Stimulated activated CD4-positive, alpha-beta T cell treated with anti-CD3 and anti-CD28 coated beads, Interleukin-12 subunit alpha, Interleukin-12 subunit beta, amount 100 ng/mL, for 48 hours (primary cell): Measurements from ENCODE around the gene EXOC7.
"Not testable (repeated sequence)": the region's sequence is repeated elsewhere in the genome, so short reads cannot be mapped to it uniquely, and the experiment has no call there.

Source experiments
- DNase-seq, 3 donors: peaks; one replicate each; pipeline ENCODE4 v3.0.0-alpha.2; 2020; ENCODE audit warnings: low read depth in 2 of 3, low spot score in 1 of 3

The EXOC7 gene

DNA sequence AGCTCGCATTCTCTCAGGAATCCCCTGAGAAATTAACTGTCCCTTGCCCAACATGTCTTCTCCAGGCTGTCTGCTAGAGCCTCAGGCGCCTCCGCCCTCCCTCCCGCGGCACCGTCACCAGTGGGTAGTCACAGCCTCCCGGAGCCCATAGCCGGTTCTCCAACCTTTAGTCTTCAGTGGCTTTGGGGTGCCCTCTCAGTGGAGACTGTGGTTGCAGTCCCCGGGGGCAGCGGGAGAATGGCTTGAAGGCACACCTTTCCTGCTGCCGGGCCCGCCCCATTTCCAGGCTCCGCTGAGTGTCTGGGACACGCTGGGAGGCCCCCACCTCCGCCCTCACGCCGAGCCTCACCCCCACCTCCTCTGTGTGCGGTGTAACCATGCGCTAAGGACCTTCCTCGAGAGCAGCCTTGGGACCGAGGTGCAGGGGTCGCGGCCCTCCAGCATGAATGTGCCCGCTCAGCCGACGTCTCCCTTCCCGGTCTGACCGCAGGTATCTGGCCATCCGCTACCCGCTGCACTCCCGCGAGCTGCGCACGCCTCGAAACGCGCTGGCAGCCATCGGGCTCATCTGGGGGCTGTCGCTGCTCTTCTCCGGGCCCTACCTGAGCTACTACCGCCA lies 27.3 kb downstream of the EXOC7 start:
- DNase-seq: no peak

- DNase-seq: no peak
These were observed 28.0 kb downstream of the EXOC7 start for GRCh38 chr17:76075364-76076145.

DNA sequence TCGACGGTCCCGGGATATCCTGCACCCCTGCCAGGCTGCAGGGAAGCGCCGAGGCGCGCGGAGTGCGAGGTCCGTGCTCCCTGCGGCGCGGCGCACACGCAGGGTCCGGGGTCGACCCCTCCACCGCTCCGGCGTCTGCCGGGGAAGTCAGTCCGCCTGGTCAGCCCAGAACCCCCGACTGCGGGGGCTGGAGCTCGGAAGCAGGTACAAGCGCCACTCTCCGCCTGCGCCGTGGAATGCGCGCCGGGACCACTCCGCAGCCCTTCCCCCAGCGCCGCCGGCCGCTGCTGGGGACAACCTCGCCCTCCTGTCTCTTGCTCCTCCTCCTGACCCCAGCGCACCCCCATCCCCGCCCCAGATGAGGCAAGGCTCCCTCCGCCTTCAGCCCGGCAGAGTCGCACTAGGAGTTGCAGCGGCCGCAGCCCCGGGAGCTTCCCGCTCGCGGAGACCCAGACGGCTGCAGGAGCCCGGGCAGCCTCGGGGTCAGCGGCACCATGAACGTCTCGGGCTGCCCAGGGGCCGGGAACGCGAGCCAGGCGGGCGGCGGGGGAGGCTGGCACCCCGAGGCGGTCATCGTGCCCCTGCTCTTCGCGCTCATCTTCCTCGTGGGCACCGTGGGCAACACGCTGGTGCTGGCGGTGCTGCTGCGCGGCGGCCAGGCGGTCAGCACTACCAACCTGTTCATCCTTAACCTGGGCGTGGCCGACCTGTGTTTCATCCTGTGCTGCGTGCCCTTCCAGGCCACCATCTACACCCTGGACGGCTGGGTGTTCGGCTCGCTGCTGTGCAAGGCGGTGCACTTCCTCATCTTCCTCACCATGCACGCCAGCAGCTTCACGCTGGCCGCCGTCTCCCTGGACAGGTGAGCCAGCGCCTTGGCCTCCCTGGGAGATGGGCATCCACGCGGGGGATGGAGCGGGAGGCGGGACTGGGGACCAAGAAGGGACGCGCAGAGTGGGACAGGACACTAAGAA lies 28.9 kb downstream of the EXOC7 start, which contains the start of gene GALR2:
GALR2 (plus strand) TSS at position 392 of the 974 bp plus-strand sequence; CDS start at position 495, 103 bp downstream.
- DNase-seq: no peak

- DNase-seq: peak; percentile 69 to 80 (median 72)
These were observed 31.3 kb downstream of the EXOC7 start, which contains the start of gene SRP68 for GRCh38 chr17:76072148-76072858. SRP68 (minus strand) TSS chr17:76072517; CDS start chr17:76072491, 26 bp downstream.

- peak in 1 of 3 donors; percentile 38 for DNase-seq
These were observed 31.9 kb downstream of the EXOC7 start for GRCh38 chr17:76071531-76072147.

DNA sequence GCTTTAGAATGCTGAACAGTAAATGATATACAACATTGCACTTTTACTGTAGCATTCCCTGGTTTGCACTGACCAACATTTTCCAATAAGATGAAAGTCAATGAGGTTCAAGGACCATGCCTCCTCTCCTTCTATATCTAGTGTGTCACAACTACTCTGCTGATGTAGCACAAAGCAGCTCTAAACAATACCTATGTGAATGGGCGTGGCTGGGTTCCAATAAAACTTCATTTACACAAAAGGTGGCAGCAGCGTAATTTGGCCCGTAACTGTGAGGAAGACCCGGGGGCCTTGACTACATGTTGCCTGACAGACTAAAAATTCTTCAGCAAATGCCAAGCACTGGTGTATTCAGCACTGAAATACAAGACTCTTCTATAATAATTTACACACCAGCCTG lies 37.8 kb downstream of the EXOC7 start:
- no peak for DNase-seq

- peak; percentile 36 to 50 (median 44) for DNase-seq
These were observed 39.6 kb downstream of the EXOC7 start for GRCh38 chr17:76063875-76064546.

- DNase-seq: not testable (repeated sequence)
These were observed 45.3 kb downstream of the EXOC7 start for GRCh38 chr17:76058264-76058663.

GRCh38 chr17:76056882-76057281 lies 46.7 kb downstream of the EXOC7 start:
- DNase-seq: no peak

- no peak for DNase-seq
These were observed 49.5 kb downstream of the EXOC7 start for GRCh38 chr17:76054112-76054476.

- DNase-seq: no peak
These were observed 50.1 kb downstream of the EXOC7 start for GRCh38 chr17:76053246-76054111.

- DNase-seq: no peak
These were observed 52.0 kb downstream of the EXOC7 start for GRCh38 chr17:76051561-76051960.

GRCh38 chr17:76050538-76051467 lies 52.8 kb downstream of the EXOC7 start:
- DNase-seq: no peak

- no peak for DNase-seq
These were observed 53.6 kb downstream of the EXOC7 start for GRCh38 chr17:76049836-76050537.

- DNase-seq: no peak
These were observed 54.3 kb downstream of the EXOC7 start for GRCh38 chr17:76049239-76049638.

- no peak for DNase-seq
These were observed 54.9 kb downstream of the EXOC7 start for GRCh38 chr17:76048711-76049110.

DNA sequence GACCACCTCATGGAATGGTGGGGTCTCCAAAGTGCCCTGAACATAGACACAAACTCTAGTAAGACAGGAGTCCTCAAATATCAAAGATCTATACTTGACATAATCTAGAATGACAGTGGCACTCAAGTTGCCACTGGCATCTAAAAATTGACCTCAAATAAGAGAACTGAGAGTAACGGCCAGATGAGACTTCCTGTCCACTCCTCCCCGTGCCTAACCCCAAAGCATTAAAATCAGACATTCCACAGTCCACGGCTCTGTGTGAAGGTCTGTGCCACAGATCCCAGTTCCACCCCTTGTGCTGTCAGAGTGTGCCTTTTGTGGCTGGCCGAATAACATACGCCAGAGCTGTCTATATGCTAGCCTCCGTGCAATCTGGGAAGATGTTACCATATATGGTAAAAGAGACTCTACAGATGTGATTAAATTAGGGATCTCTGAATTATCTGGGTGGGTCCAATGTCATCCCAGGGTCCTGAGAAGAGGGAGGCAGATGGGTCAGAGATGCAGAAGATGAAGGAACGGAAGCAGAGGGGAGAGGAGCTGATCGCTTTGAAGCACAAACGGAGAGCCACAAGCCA lies 55.5 kb downstream of the EXOC7 start:
- DNase-seq: no peak
